Kidney (tissue), 14 donors: ENCODE results near the gene AMMECR1L. TPM values are rescaled to one million over a fixed set of nuclear protein-coding genes. Genes with fewer than 3 reads are reported as not detected.

ENCODE experiments used
- DNase-seq, 5 donors: peaks; one replicate each; pipeline ENCODE4 v3.0.0-alpha.2; 2013 to 2020
- FAIRE-seq: peaks from 2 replicates; lab custom pipeline; 2012; peaks lifted over from hg19 to GRCh38; lab: Jason Lieb, UNC
- H3K27ac ChIP-seq, 2 donors: one replicate each; pipeline ENCODE4 v1.7.0; 2013; ENCODE audit warnings: low read depth in 2 of 2, low read length in 2 of 2, inconsistent platforms in 1 of 2
- H3K27me3 ChIP-seq: one replicate; pipeline ENCODE4 v1.7.1; 2013; ENCODE audit warnings: low read length, inconsistent platforms; ENCODE audit not compliant: control insufficient read depth, insufficient read depth
- H3K36me3 ChIP-seq, 3 donors: one replicate each; pipeline versions ENCODE4 v1.7.0 to v1.7.1; 2013; ENCODE audit warnings: low read length in 3 of 3, control low read depth in 1 of 3, inconsistent platforms in 1 of 3; ENCODE audit not compliant: insufficient read depth in 3 of 3, control insufficient read depth in 2 of 3
- H3K4me1 ChIP-seq, 3 donors: one replicate each; pipeline versions ENCODE4 v1.7.0 to v1.7.1; 2013; ENCODE audit warnings: low read length in 3 of 3, inconsistent platforms in 1 of 3, low read depth in 1 of 3; ENCODE audit not compliant: control insufficient read depth in 2 of 3, insufficient read depth in 2 of 3
- H3K4me3 ChIP-seq, 3 donors: one replicate each; pipeline versions ENCODE4 v1.7.0 to v1.8.1; 2013; ENCODE audit warnings: low read length in 3 of 3, control low read depth in 1 of 3, inconsistent platforms in 1 of 3
- H3K9ac ChIP-seq, 3 donors: one replicate each; pipeline versions ENCODE4 v1.7.0 to v1.7.1; 2013; ENCODE audit warnings: low read length in 3 of 3, control low read depth in 1 of 3, inconsistent platforms in 1 of 3
- H3K9me3 ChIP-seq, 3 donors: one replicate each; pipeline versions ENCODE4 v1.7.0 to v1.7.1; 2013; ENCODE audit warnings: low read length in 3 of 3, control low read depth in 1 of 3, inconsistent platforms in 1 of 3; ENCODE audit not compliant: control insufficient read depth in 2 of 3, insufficient read depth in 1 of 3
- intact Hi-C: fragments of 100-400 bp; cut with DNase I; formaldehyde crosslinking; loops from one replicate; pipeline ENCODE4 v1.11.1; 2022
- polyA plus RNA-seq: library from polyadenylated mRNA; stranded (reverse); fragments of 350-450 nt; fragmentation: Illumina TruSeq; extraction: RNeasy Lipid Tissue Mini Kit (QIAGEN cat#74804); gene quantifications from one replicate; pipeline ENCODE4 v1.2.3, GENCODE V29; 2014; ENCODE audit warnings: low read depth, low replicate concordance; ENCODE audit not compliant: insufficient read depth
- total RNA-seq: library from RNA; stranded (reverse); fragmentation: NEBNext Ultra II Directional; extraction: Animal tissue kit (Norgen Biotek cat#: 25700); gene quantifications from one replicate; pipeline ENCODE4 v1.2.1, GENCODE V29; 2021
- TF ChIP-seq, protein P1 (sequence below): IDR thresholded peaks from 3 replicates; pipeline ENCODE4 v1.5.1; 2012; ENCODE audit warnings: mild to moderate bottlenecking, moderate library complexity, borderline replicate concordance; ENCODE audit not compliant: insufficient read depth; ENCODE audit errors: extremely low read depth
- donor health status: control.
- donor health status: control.
- donor health status: control.
- donor health status: control.
- donor health status: control.
- donor health status: DM: yes; HTN: yes; CAD: no.
- donor health status: Normal renal cell carcinoma (clear cell type).

The AMMECR1L gene
- total and polyA plus RNA-seq, 2 donors from 2014 or later, result 6.3 to 16.4 TPM

DNA sequence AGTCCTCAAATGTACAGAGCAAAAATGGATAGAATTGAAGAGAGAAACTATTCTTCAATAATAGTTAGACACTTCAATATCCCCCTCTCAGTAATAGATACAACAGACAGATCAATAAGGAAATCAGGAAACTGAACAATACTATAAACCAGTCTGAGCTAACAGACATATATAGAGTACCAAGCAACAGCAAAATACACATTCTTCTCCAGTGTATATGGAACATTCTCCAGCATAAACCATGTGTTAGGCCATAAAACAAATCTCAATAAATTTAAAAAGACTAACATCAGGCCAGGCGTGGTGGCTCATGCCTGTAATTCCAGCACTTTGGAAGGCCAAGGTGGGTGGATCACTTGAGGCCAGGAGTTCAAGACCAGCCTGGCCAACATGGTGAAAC lies 43.7 kb upstream of the AMMECR1L start:
- TF ChIP-seq, protein P1, sequence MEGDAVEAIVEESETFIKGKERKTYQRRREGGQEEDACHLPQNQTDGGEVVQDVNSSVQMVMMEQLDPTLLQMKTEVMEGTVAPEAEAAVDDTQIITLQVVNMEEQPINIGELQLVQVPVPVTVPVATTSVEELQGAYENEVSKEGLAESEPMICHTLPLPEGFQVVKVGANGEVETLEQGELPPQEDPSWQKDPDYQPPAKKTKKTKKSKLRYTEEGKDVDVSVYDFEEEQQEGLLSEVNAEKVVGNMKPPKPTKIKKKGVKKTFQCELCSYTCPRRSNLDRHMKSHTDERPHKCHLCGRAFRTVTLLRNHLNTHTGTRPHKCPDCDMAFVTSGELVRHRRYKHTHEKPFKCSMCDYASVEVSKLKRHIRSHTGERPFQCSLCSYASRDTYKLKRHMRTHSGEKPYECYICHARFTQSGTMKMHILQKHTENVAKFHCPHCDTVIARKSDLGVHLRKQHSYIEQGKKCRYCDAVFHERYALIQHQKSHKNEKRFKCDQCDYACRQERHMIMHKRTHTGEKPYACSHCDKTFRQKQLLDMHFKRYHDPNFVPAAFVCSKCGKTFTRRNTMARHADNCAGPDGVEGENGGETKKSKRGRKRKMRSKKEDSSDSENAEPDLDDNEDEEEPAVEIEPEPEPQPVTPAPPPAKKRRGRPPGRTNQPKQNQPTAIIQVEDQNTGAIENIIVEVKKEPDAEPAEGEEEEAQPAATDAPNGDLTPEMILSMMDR, result no peak
- no peaks in the 10 kb centered on the region for H3K27me3 ChIP-seq
- no peak overlapping the region for H3K27ac ChIP-seq
- no peak overlapping the region for H3K4me3 ChIP-seq
- H3K36me3 ChIP-seq, result no peaks in the 10 kb centered on the region
- DNase-seq, result no peak
- H3K4me1 ChIP-seq, result no peaks in the 10 kb centered on the region
- FAIRE-seq, result no peak
- intact Hi-C loops, result no loop called here
- H3K9ac ChIP-seq, result no peak overlapping the region
- H3K9me3 ChIP-seq, result no peaks in the 10 kb centered on the region

DNA sequence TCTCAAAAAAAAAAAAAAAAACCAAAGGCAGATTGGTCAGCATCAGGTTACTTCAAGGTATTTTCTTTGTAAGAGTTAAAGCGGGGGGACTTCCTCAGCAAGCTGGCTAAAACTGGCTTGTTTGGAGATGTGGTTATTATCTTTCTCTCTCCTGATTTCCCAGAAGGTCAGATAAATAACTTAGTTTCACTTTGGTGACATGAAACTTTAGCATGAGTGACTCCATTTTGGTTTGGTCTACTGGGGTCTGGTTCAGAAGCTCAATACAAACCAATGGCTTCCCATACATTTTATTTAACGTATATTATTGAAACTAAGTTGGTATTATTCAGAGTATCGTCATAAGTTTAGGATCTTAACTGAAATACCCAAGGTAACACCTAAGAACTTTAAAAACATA lies 41.6 kb upstream of the AMMECR1L start:
- no peak overlapping the region for H3K4me3 ChIP-seq
- intact Hi-C loops, result no loop called here
- FAIRE-seq, result no peak
- no peak overlapping the region for H3K9ac ChIP-seq
- H3K27me3 ChIP-seq, result no peaks in the 10 kb centered on the region
- H3K9me3 ChIP-seq, result no peaks in the 10 kb centered on the region
- peak in 2 of 5 donors; percentile 24 to 26 for DNase-seq
- TF ChIP-seq, protein P1, result no peak
- no peaks in the 10 kb centered on the region for H3K36me3 ChIP-seq
- H3K4me1 ChIP-seq, result no peaks in the 10 kb centered on the region
- H3K27ac ChIP-seq, result no peak overlapping the region

DNA sequence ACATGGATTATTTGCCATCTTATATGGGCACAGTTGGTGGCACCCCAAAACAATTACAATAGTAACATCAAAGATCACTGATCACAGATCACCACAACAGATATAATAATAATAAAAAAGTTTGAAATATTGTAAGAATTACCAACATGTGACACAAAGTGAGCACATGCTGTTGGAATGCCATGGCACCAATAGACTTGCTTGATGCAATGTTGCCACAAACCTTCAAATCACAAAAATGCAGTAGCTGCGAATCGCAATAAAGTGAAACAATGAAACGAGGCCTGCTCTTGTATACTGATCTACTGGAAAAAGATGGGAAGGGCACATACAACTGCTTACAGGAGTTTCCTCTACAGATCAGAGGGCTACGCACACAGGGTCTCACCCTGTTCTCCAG lies 32.2 kb upstream of the AMMECR1L start:
- TF ChIP-seq, protein P1, result no peak
- FAIRE-seq, result no peak
- Histone ChIP-seq H3K4me3 (no peak overlapping the region), H3K4me1 (no peaks in the 10 kb centered on the region), H3K9me3 (no peaks in the 10 kb centered on the region), H3K9ac (no peak overlapping the region), H3K27ac (no peak overlapping the region), H3K27me3 (no peaks in the 10 kb centered on the region), H3K36me3 (no peaks in the 10 kb centered on the region)
- intact Hi-C loops, result no loop called here
- no peak for DNase-seq

DNA sequence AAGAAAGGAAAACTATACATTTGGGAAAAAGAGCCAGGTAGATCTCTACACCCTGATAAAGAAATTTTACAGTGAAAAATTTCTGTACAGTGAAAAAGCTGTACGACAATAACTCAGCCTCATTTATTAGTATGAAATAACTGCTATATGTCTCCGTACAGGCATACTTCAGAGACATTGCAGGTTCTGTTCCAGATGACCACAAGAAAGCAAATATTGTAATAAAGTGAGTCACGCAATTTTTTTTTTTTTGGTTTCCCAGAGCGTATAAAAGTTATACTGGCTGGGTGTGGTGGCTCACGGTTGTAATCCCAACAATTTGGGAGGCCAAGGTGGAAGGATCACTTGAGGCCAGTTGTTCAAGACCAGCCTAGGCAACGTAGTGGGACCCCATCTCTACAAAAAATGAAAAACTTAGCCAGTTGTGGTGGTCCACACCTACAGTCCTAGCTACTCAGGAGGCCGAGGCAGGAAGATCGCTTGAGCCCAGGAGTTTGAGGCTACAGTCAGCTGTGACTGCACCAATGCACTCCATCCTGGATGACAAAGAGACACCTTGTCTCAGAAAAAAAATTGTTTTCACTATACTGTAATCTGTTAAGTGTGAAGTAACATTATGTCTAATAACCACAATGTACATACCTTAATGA lies 28.2 kb upstream of the AMMECR1L start:
- intact Hi-C loops, result no loop called here
- Histone ChIP-seq H3K9me3 (no peaks in the 10 kb centered on the region), H3K4me1 (no peaks in the 10 kb centered on the region), H3K36me3 (no peaks in the 10 kb centered on the region), H3K9ac (no peak overlapping the region), H3K27ac (no peak overlapping the region), H3K27me3 (no peaks in the 10 kb centered on the region), H3K4me3 (no peak overlapping the region)
- TF ChIP-seq, protein P1, result no peak
- FAIRE-seq, result no peak
- DNase-seq, result no peak
